ENCODE results near the gene LRRFIP1. TPM values are rescaled to one million over a fixed set of nuclear protein-coding genes. Genes with fewer than 3 reads are reported as not detected.

The LRRFIP1 gene
- total and polyA plus RNA-seq, 4 donors, result 79.7 to 194 (median 94.1) TPM

DNA sequence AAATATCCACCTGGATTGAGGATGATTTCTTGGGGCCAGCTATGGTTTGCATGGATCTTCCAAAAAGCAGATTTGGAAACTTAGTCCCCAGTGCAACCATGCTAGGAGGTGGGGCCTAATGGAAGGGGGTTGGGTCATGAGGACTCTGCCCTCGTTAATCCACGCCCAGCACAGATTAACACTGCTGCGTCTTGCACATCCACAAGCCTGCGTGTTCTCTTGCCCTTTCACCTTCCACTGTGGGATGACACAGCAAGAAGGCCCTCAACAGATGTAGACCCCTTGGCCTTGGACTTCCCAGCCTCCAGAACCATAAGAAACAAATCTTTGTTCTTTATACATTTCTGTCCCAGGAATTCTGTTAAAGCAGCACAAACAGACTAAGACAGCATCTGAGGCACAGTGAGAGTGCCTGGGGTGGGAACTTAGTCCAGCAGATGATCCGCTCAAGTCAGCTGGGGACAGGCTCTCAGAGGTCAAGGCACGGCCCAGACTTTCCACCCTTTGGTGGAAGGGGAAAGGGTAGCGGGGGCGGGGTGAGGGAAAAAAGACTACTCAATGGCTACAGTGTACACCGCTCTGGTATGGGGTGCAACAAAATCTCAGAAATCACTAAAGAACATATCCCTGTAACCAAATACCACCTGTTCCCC lies 39.2 kb upstream of the LRRFIP1 start:
- no peak overlapping the region for H3K27ac ChIP-seq (ENCODE audit: low read depth in 1 of 2, low read length in 1 of 2)

DNA sequence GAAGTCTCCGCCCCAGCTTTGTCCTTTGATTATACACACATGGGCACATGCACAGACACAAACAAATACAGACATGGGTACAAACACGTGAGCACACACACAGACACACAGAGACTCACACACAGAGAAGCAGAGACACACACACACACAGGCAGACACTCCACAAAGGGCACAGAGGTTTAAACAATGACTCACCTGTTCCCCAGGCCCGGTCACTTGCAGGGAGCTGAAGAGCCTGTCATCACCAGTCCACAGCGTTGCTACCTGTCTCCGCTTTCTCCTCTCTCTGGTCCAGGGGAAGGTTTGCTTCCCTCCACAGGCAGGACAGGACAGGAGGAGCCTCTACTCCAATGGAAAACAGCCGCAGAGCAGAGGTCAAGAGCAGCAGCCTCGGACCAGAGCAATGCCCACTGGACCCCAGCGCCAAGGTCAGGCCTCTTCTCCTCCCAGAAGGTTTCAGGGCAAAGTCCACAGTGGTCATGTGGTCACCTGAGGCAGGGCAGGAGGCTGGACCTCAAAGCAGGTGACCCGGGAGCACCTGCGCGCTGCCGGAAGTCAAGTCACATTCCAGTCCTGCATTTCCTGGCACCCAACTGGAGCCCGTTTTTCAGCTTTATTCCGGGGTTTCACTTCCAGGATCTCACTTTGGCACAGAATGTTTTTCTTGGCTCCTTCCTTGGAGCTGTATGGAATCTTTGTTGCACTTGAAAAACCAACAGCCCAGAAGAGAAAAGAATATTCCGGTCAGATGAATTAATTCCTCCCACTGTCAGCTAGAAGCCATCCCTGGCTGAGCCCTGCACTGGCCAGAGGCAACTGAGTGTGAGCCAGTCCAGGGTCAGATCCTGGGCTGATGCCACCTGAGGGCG lies 36.9 kb upstream of the LRRFIP1 start, which contains the start of gene RAB17:
Gene RAB17, minus strand, starts transcription at position 463 of the 869 bp plus-strand sequence. CDS start 4,580 bp downstream, outside the sequence.
- peaks cover 0 to 11% (median 8%) of the 10 kb centered on the region in 5 donors for H3K4me1 ChIP-seq (ENCODE audit: control insufficient read depth in 5 of 5, insufficient read depth in 5 of 5, low read length in 5 of 5)
- no peak for TF ChIP-seq CTCF (IDR thresholded peaks at IDR 0.05; ENCODE audit: control extremely low read depth, extremely low read depth)
- peak within 1 kb of the TSS; percentile 34 to 86 for H3K27ac ChIP-seq (ENCODE audit: low read depth in 1 of 2, low read length in 1 of 2)
- peak within 1 kb of the TSS; percentile 29 for H3K4me3 ChIP-seq
- H3K9me3 ChIP-seq (ENCODE audit: control insufficient read depth in 4 of 4, insufficient read depth in 3 of 4, low read length in 3 of 4), result no peaks in the 10 kb centered on the region
- no peaks in the 10 kb centered on the region for H3K27me3 ChIP-seq (ENCODE audit: control insufficient read depth in 3 of 3, insufficient read depth in 3 of 3, low read length in 2 of 3)
- H3K9ac ChIP-seq (ENCODE audit: insufficient read depth in 1 of 2, low read length in 2 of 2), result peak within 1 kb of the TSS in 1 of 2 donors; percentile 13
- DNase-seq (peak in 2 of 3 donors; percentile 35 to 63), ATAC-seq (ENCODE audit: insufficient read depth, low FRiP score) (peak; percentile 65)
- WGBS, 2 donors, result 58 to 73% methylated on average over 16 of the region's 16 CpGs
- H3K36me3 ChIP-seq (ENCODE audit: control insufficient read depth in 4 of 4, insufficient read depth in 4 of 4, low read length in 4 of 4), result peaks cover 0 to 3% (median 0%) of the 10 kb centered on the region in 4 donors

More for the DNA sequence above, 39.2 kb upstream of the LRRFIP1 start:
- ATAC-seq (ENCODE audit: insufficient read depth, low FRiP score), result no peak
- Histone ChIP-seq H3K4me1 (ENCODE audit: control insufficient read depth in 5 of 5, insufficient read depth in 5 of 5, low read length in 5 of 5) (peaks cover 0 to 7% (median 4%) of the 10 kb centered on the region in 5 donors), H3K9me3 (ENCODE audit: control insufficient read depth in 4 of 4, insufficient read depth in 3 of 4, low read length in 3 of 4) (no peaks in the 10 kb centered on the region), H3K36me3 (ENCODE audit: control insufficient read depth in 4 of 4, insufficient read depth in 4 of 4, low read length in 4 of 4) (peaks cover 0 to 5% (median 0%) of the 10 kb centered on the region in 4 donors), H3K4me3 (no peak overlapping the region), H3K27me3 (ENCODE audit: control insufficient read depth in 3 of 3, insufficient read depth in 3 of 3, low read length in 2 of 3) (no peaks in the 10 kb centered on the region), H3K9ac (ENCODE audit: insufficient read depth in 1 of 2, low read length in 2 of 2) (no peak overlapping the region)
- WGBS, 2 donors, result 92% methylated on average over 9 of the region's 9 CpGs
- TF ChIP-seq CTCF (IDR thresholded peaks at IDR 0.05; ENCODE audit: control extremely low read depth, extremely low read depth), result no peak
- no peak for DNase-seq

GRCh38 chr2:237591141-237591881 lies 36.1 kb upstream of the LRRFIP1 start:
- 38 to 45% methylated on average over 19 of the region's 19 CpGs for WGBS, 2 donors
- peak overlapping the region; percentile 17 to 86 for H3K27ac ChIP-seq (ENCODE audit: low read depth in 1 of 2, low read length in 1 of 2)
- H3K9ac ChIP-seq (ENCODE audit: insufficient read depth in 1 of 2, low read length in 2 of 2), result no peak overlapping the region
- H3K4me3 ChIP-seq, result no peak overlapping the region
- ATAC-seq (ENCODE audit: insufficient read depth, low FRiP score) (peak; percentile 38), DNase-seq (no peak)
- H3K27me3 ChIP-seq (ENCODE audit: control insufficient read depth in 3 of 3, insufficient read depth in 3 of 3, low read length in 2 of 3), result no peaks in the 10 kb centered on the region
- H3K4me1 ChIP-seq (ENCODE audit: control insufficient read depth in 5 of 5, insufficient read depth in 5 of 5, low read length in 5 of 5), result peaks cover 0 to 11% (median 3%) of the 10 kb centered on the region in 5 donors
- no peaks in the 10 kb centered on the region for H3K9me3 ChIP-seq (ENCODE audit: control insufficient read depth in 4 of 4, insufficient read depth in 3 of 4, low read length in 3 of 4)
- no peaks in the 10 kb centered on the region for H3K36me3 ChIP-seq (ENCODE audit: control insufficient read depth in 4 of 4, insufficient read depth in 4 of 4, low read length in 4 of 4)
- TF ChIP-seq CTCF (IDR thresholded peaks at IDR 0.05; ENCODE audit: control extremely low read depth, extremely low read depth), result no peak
